GM18951 (cell line): Measurements from ENCODE around the gene ZACN.

Experiments used
- POLR2A ChIP-seq: IDR thresholded peaks from 4 replicates; pipeline ENCODE4 v1.6.1; 2011; ENCODE audit warnings: mild to moderate bottlenecking; ENCODE audit not compliant: insufficient read length, insufficient read depth; ENCODE audit errors: extremely low read depth
- in situ Hi-C: fragments of 300-500 bp; cut with MboI; formaldehyde crosslinking; loops from one replicate; pipeline ENCODE4 v1.12.0; 2022; ENCODE audit warnings: low sequenced_read_pairs, mixed read lengths, inconsistent platforms; ENCODE audit not compliant: unreplicated experiment

The ZACN gene

GRCh38 chr17:76082326-76083251 is 3.6 kb downstream of the ZACN start:
- in situ Hi-C loops: no loop called here
- no peak for TF ChIP-seq POLR2A

- no peak for TF ChIP-seq POLR2A
- in situ Hi-C loops: no loop called here
These were observed 4.7 kb downstream of the ZACN start for GRCh38 chr17:76083536-76084182.

DNA sequence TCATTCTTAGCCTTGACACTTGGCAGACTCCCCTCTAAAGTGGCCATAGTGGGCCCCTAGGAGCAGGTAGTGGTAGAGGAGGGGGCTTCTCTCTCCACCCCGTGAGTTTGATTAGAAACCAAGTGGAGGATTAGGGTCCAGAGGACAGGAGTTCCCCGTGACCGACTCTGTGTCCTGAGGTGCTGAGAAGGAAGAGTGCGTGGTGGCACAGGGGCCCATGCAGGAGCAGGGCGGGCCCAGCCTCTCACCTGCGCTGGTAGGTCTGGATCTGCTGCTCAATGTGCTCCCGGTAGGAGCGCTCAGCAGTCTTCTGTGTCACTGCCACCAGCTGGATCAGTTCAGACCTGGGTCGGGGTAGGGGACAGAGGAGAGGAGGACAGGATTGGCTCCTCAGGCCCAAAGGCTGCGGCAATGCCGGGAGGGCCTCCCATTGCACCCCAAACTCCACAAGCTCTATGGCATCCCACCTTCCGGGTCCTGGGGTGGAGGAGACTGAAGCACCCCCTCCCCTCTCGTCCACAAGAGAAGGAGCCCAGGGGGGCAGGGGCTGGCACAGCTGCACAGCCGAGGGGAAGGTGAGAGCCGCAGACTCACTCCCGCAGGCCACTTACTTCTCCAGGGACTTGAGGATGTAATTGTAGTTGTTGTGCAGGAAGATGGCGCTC is 6.2 kb downstream of the ZACN start:
- TF ChIP-seq POLR2A: no peak
- in situ Hi-C loops: no loop called here

- no peak for TF ChIP-seq POLR2A
These were observed 6.9 kb downstream of the ZACN start for GRCh38 chr17:76085731-76086366.

GRCh38 chr17:76086384-76086783 is 7.4 kb downstream of the ZACN start:
- no peak for TF ChIP-seq POLR2A
- in situ Hi-C loops: no loop called here

More at GRCh38 chr17:76085731-76086366, 6.9 kb downstream of the ZACN start:
- in situ Hi-C loops: no loop called here

DNA sequence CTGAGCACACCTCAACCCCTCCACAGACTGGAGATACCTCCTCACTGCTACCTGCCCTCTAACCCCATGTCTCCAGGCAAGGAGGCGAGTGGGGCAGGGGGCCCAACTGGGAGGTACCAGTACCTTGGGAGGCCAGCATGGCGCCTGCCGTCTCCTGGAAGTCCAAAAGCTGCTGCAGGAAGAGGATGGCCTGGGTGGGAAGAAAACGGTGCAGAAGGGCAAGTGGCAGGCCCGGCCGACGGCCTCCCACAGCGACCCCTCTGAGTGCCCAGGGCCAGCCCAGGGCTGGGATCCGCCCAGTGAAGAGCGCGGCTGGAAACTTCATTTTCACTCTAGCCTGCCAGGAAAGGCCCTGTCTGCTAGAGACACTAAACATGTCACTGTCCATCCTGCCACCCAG is 8.5 kb downstream of the ZACN start:
- TF ChIP-seq POLR2A: no peak
- in situ Hi-C loops: no loop called here

DNA sequence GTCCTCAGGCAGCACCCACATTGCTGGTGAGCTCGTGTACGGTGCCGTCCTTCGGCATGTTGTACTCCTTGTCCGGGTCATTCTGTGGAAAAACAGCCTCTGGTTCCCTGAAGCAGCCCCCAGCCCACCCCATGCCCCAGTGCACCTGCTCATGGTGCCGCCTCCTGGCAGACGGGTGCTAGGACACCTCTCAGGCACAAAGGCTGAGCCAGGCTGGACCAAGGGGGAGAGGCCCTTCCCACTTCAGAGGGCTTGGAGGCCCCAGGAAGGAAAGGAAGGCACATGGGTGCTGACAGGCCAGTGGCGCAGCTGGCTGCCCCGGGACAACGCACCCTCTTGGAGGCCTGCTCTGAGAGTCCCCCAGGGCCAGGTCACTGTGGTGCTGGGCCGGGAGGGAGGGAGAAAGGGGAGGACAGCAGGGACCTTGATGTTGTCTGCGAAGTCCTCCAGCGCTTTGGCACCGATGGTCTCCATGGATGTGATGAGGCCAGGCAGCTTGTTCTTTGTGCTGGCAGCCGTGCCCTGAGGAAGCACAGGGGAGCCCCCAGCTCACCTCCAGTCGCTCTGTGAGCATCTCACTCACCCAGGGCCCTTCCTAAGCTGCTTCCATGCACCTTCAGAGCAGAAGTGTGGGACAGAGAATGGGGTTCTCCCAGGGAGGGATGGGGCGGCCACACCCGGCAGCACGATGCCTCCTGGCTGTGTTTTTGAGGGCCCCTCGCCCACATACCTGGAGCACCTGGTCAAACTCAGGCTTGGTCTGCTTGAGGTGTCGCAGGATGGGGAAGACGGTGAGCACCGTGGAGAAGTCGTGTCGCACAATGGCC is 9.3 kb downstream of the ZACN start:
- in situ Hi-C loops: no loop called here
- no peak for TF ChIP-seq POLR2A

GRCh38 chr17:76088868-76089576 is 10.0 kb downstream of the ZACN start:
- TF ChIP-seq POLR2A: no peak
- in situ Hi-C loops: no loop called here

GRCh38 chr17:76089680-76090516 is 10.9 kb downstream of the ZACN start:
- in situ Hi-C loops: no loop called here
- no peak for TF ChIP-seq POLR2A

DNA sequence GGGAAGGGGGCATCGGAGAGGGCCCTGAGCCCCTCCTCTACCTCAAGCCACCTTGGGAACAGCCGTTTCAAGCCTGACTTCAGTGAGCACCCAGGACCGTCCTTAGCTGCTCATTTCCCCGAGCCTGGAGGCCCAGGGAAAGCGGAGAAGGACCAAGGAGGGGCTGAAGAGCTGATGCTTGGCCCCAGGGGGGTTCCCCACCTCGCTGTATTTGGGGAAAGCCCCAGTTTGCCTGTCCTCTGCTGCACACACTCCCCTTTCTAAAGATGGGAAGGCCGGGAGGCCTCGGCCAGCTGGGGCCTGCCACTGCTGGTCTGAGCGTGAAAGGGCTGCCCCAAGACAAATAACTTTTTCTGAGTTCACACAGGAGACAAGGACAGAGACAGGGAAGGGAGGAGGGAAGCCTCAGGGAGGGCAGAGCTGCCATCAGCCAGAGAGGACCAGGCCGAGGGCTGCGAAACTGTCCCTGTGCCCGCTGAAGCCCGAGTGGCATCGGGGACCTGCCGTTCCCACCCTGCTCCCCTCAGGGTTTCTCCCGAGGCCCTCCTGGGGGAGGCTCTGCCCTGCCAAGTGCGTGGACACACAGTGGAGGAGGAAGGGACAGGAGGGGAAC is 11.6 kb downstream of the ZACN start:
- in situ Hi-C loops: no loop called here
- no peak for TF ChIP-seq POLR2A
